Tibial nerve (tissue), 4 donors: ENCODE measurements around the gene FFAR2. TPM values are rescaled to one million over a fixed set of nuclear protein-coding genes. Genes with fewer than 3 reads are reported as not detected.
"Not testable (repeated sequence)": the region's sequence is repeated elsewhere in the genome, so short reads cannot be mapped to it uniquely, and the experiment has no call there.

ENCODE experiments used
- DNase-seq, 2 donors: peaks; one replicate each; pipeline ENCODE4 v3.0.0-alpha.2; 2019; ENCODE audit warnings: low spot score in 2 of 2
- H3K27ac ChIP-seq, 4 donors: fragments of 200-600 bp; sonication (generic) in 3 of 4; one replicate each; pipeline ENCODE4 v1.5.1; 2017 to 2019; ENCODE audit warnings: mild to moderate bottlenecking in 1 of 4
- H3K27me3 ChIP-seq, 2 donors: fragments of 200-600 bp; sonication (generic) in 1 of 2; one replicate each; pipeline versions ENCODE4 v1.5.1 to v1.6.0; 2017 to 2019
- H3K36me3 ChIP-seq, 3 donors: fragments of 200-600 bp; sonication (generic); one replicate each; pipeline ENCODE4 v1.5.1; 2018 to 2019
- H3K4me1 ChIP-seq, 4 donors: fragments of 200-600 bp; sonication (generic) in 3 of 4; one replicate each; pipeline ENCODE4 v1.5.1; 2017 to 2019
- H3K4me3 ChIP-seq, 4 donors: fragments of 200-600 bp; sonication (generic) in 3 of 4; one replicate each; pipeline ENCODE4 v1.5.1; 2017 to 2019; ENCODE audit warnings: mild to moderate bottlenecking in 1 of 4, moderate library complexity in 1 of 4
- H3K9me3 ChIP-seq, 4 donors: fragments of 200-600 bp; sonication (generic) in 3 of 4; one replicate each; pipeline ENCODE4 v1.5.1; 2017 to 2019
- EP300 ChIP-seq, 2 donors: sonication (generic); formaldehyde crosslinking; IDR thresholded peaks; one replicate each; pipeline ENCODE4 v1.6.1; 2017; ENCODE audit warnings: antibody characterized with exemption in 2 of 2, mild to moderate bottlenecking in 1 of 2
- POLR2A ChIP-seq, 2 donors: fragments of 450-650 bp; IDR thresholded peaks; one replicate each; pipeline ENCODE4 v1.6.1; 2017; ENCODE audit warnings: antibody characterized with exemption in 2 of 2, mild to moderate bottlenecking in 2 of 2, moderate library complexity in 2 of 2
- WGBS, 2 donors: methylation state at CpG; one replicate each; pipeline ENCODE4 v1.1.5; 2018; 5-methylcytosine and 5-hydroxymethylcytosine counted together
- total RNA-seq, 4 donors: library from RNA; depleted of rRNA; stranded (reverse); fragments of >200 nt; gene quantifications; one replicate each; pipeline ENCODE4 v1.1.0, GENCODE V29; 2016
- TF ChIP-seq, protein P1 (sequence below), 5 experiments: fragments of 200-600 bp in 3 of 5; fragments of 450-650 bp in 2 of 5; sonication (generic) in 3 of 5; IDR thresholded peaks; one replicate each; pipeline ENCODE4 v1.5.1; 2016 to 2019; ENCODE audit warnings: antibody characterized with exemption in 5 of 5, mild to moderate bottlenecking in 3 of 5, moderate library complexity in 2 of 5

The FFAR2 gene
- total RNA-seq, 4 donors from 2014 or later, result 0.22 TPM; not detected in 3

GRCh38 chr19:35458731-35459391 is 10.8 kb downstream of the FFAR2 start:
- no peaks in the 10 kb centered on the region for H3K27me3 ChIP-seq
- WGBS, 2 donors, result 33 to 38% methylated on average over 10 of the region's 10 CpGs
- TF ChIP-seq EP300 (IDR thresholded peaks at IDR 0.05) (no peak), POLR2A (IDR thresholded peaks at IDR 0.05) (no peak)
- TF ChIP-seq, protein P1, sequence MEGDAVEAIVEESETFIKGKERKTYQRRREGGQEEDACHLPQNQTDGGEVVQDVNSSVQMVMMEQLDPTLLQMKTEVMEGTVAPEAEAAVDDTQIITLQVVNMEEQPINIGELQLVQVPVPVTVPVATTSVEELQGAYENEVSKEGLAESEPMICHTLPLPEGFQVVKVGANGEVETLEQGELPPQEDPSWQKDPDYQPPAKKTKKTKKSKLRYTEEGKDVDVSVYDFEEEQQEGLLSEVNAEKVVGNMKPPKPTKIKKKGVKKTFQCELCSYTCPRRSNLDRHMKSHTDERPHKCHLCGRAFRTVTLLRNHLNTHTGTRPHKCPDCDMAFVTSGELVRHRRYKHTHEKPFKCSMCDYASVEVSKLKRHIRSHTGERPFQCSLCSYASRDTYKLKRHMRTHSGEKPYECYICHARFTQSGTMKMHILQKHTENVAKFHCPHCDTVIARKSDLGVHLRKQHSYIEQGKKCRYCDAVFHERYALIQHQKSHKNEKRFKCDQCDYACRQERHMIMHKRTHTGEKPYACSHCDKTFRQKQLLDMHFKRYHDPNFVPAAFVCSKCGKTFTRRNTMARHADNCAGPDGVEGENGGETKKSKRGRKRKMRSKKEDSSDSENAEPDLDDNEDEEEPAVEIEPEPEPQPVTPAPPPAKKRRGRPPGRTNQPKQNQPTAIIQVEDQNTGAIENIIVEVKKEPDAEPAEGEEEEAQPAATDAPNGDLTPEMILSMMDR (IDR thresholded peaks at IDR 0.05), result no peak
- no peaks in the 10 kb centered on the region for H3K9me3 ChIP-seq
- H3K36me3 ChIP-seq, result no peaks in the 10 kb centered on the region
- peaks cover 0 to 21% (median 17%) of the 10 kb centered on the region in 4 donors for H3K4me1 ChIP-seq
- DNase-seq, result no peak
- H3K27ac ChIP-seq, result peak overlapping the region in 1 of 4 donors; percentile 5
- H3K4me3 ChIP-seq, result no peak overlapping the region

- Histone ChIP-seq H3K27ac (peak overlapping the region in 1 of 4 donors; percentile 5), H3K27me3 (no peaks in the 10 kb centered on the region), H3K4me1 (peaks cover 0 to 21% (median 17%) of the 10 kb centered on the region in 4 donors), H3K4me3 (no peak overlapping the region), H3K9me3 (no peaks in the 10 kb centered on the region), H3K36me3 (no peaks in the 10 kb centered on the region)
- WGBS, 2 donors, result 29 to 33% methylated on average over 14 of the region's 14 CpGs
- TF ChIP-seq POLR2A (IDR thresholded peaks at IDR 0.05) (no peak), EP300 (IDR thresholded peaks at IDR 0.05) (peak in 1 of 2 donors; percentile 53)
- TF ChIP-seq, protein P1 (IDR thresholded peaks at IDR 0.05), result no peak
- DNase-seq, result peak in 1 of 2 donors; percentile 27
Measured at GRCh38 chr19:35459414-35460082, 11.5 kb downstream of the FFAR2 start.

DNA sequence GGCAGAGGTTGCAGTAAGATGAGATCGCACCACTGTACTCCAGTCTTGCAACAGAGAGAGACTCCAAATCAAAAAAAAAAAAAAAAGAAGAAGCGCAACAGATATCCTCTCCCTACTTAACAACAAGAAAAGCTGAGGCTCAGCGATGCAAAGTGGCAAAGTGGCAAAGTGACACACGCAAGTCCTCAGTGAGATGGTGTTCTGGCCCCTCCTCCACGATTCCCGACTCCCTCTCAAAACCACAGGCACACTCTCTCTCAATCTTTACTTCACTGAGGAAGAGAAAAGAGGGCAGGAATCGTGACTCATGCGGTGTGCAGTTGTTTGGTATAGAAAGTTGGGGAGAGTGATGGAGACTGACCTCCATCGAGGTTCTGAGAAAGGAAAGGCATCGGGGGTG is 12.6 kb downstream of the FFAR2 start:
- TF ChIP-seq POLR2A (IDR thresholded peaks at IDR 0.05) (no peak), EP300 (IDR thresholded peaks at IDR 0.05) (no peak)
- TF ChIP-seq, protein P1 (IDR thresholded peaks at IDR 0.05), result no peak
- no peaks in the 10 kb centered on the region for H3K9me3 ChIP-seq
- H3K4me1 ChIP-seq, result peaks cover 0 to 21% (median 17%) of the 10 kb centered on the region in 4 donors
- no peaks in the 10 kb centered on the region for H3K36me3 ChIP-seq
- no peaks in the 10 kb centered on the region for H3K27me3 ChIP-seq
- H3K27ac ChIP-seq, result no peak overlapping the region
- WGBS, 2 donors, result 71 to 85% methylated on average over 10 of the region's 10 CpGs
- no peak overlapping the region for H3K4me3 ChIP-seq
- DNase-seq, result no peak

DNA sequence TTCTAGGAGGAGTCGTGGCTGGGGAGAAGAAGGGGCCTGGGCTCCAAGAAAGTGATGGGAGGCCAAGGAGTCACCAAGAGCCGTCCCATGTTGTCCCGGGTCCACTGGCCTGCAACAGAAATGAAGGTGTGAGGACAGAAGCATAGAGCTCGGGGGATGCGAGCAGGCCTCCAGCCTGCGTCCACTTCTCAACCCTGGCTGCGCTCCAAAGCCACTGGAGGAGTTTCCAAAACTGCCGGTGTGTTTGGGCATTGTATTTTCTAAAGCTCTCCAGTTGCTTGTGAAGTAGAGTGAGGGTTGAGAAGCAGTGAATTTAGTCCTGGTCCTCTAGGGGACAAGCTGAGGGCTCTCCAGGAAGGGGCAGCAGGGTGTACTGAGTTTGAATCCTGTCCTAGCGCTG is 13.0 kb downstream of the FFAR2 start:
- H3K27ac ChIP-seq, result no peak overlapping the region
- TF ChIP-seq, protein P1 (IDR thresholded peaks at IDR 0.05), result no peak
- TF ChIP-seq POLR2A (IDR thresholded peaks at IDR 0.05) (no peak), EP300 (IDR thresholded peaks at IDR 0.05) (no peak)
- H3K27me3 ChIP-seq, result no peaks in the 10 kb centered on the region
- peaks cover 0 to 21% (median 17%) of the 10 kb centered on the region in 4 donors for H3K4me1 ChIP-seq
- no peaks in the 10 kb centered on the region for H3K9me3 ChIP-seq
- WGBS, 2 donors, result 66 to 74% methylated on average over 9 of the region's 9 CpGs
- H3K36me3 ChIP-seq, result no peaks in the 10 kb centered on the region
- DNase-seq, result no peak
- no peak overlapping the region for H3K4me3 ChIP-seq

DNA sequence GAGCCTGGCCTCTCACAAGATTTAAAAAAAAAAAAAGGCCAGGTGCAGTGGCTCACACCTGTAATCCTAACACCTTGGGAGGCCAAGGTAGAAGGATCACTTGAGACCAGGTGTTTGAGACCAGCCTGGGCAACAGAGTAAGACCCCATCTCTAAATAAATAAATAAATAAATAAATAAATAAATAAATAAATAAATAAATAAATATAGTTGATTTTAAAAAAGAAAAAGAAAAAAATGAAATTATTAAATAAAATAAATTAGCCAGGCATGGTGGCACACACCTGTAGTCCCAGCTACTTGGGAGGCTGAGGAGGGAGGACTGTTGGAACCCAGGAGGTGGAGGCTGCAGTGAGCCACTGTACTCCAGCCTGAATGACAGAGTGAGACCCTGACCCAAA is 13.7 kb downstream of the FFAR2 start:
- H3K27ac ChIP-seq, DNase-seq, H3K27me3 ChIP-seq, H3K9me3 ChIP-seq, H3K4me3 ChIP-seq, H3K36me3 ChIP-seq: not testable (repeated sequence)
- H3K4me1 ChIP-seq, result peaks cover 0 to 21% (median 17%) of the 10 kb centered on the region in 4 donors
